Peyer's patch (tissue), 4 donors: ENCODE results near the gene GRN.

Source experiments
- CTCF ChIP-seq, 6 experiments: fragments of 450-650 bp in 4 of 6; fragments of 200-600 bp in 2 of 6; sonication (generic) in 1 of 6; IDR thresholded peaks; one replicate each; pipeline ENCODE4 v1.5.1; 2017 to 2019; ENCODE audit warnings: antibody characterized with exemption in 6 of 6, mild to moderate bottlenecking in 3 of 6, moderate library complexity in 1 of 6
- POLR2A ChIP-seq, 2 donors: fragments of 450-650 bp; IDR thresholded peaks; one replicate each; pipeline ENCODE4 v1.5.1; 2017; ENCODE audit warnings: antibody characterized with exemption in 2 of 2, mild to moderate bottlenecking in 2 of 2, moderate library complexity in 2 of 2

GRCh38 chr17:44351464-44351863, 6.4 kb downstream of the GRN start:
- TF ChIP-seq POLR2A (IDR thresholded peaks at IDR 0.05) (no peak), CTCF (IDR thresholded peaks at IDR 0.05) (no peak)
